ENCODE results near the gene DNAH6. TPM values are rescaled to one million over a fixed set of nuclear protein-coding genes. Genes with fewer than 3 reads are reported as not detected.
A peak's percentile ranks its signal among the peaks of the same experiment; 100 is the strongest.

DNAH6 gene
- total and polyA plus RNA-seq, 2 experiments from 2014 or later = 0.11 TPM; not detected in 1

DNA sequence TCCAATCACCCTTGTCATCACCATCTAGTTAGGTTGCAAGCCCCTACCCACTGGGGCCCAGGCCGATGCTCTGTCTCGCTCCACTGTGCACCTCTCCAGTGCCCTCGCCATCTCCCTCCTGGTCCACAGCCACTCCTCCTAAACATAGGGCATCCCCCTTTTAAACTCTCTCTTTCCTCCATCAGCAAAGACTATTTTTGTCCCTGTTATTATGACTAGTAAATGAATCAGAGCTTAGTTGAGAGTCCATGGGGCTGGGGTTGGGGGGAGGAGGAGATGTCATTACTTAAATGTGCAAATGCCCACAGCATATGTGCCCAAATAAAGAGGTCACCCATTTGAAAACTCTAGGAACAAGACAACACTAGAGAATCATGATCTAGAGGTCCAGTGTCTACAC, 197.1 kb downstream of the DNAH6 start:
- DNase-seq = peak; percentile 56
- Histone ChIP-seq H3K79me2 (ENCODE audit: insufficient read depth) (no peaks in the 10 kb centered on the region), H3K27me3 (replicated peaks; ENCODE audit: insufficient read depth) (no peaks in the 10 kb centered on the region), H3K36me3 (ENCODE audit: low read depth) (no peaks in the 10 kb centered on the region), H3F3A (ENCODE audit: insufficient read depth) (no peaks in the 10 kb centered on the region), H4K20me1 (ENCODE audit: insufficient read depth) (no peaks in the 10 kb centered on the region), H3K9me2 (ENCODE audit: insufficient read depth) (no peaks in the 10 kb centered on the region), H3K4me2 (ENCODE audit: unreplicated experiment) (no peak overlapping the region), H3K4me3 (no peak overlapping the region), H3K27ac (no peak overlapping the region), H2AFZ (no peak overlapping the region), H3K9me3 (ENCODE audit: low read depth) (no peaks in the 10 kb centered on the region), H3K9ac (no peak overlapping the region), H3K4me1 (ENCODE audit: insufficient read depth) (peaks cover 11% of the 10 kb centered on the region)
- TF ChIP-seq EZH2 (IDR thresholded peaks at IDR 0.05; ENCODE audit: insufficient read depth, poor library complexity, severe bottlenecking) = no peak
- TF ChIP-seq EZH2phosphoT487 (IDR thresholded peaks at IDR 0.05; ENCODE audit: insufficient read depth, low read depth) = no peak
- WGBS, 2 experiments (ENCODE audit: low coverage in 1 of 2, low lambda C conversion rate in 2 of 2, missing lambda C conversion rate in 2 of 2) = 84 to 89% methylated on average over 3 of the region's 3 CpGs
- in situ Hi-C loops (cut with MboI) = no loop called here

DNA sequence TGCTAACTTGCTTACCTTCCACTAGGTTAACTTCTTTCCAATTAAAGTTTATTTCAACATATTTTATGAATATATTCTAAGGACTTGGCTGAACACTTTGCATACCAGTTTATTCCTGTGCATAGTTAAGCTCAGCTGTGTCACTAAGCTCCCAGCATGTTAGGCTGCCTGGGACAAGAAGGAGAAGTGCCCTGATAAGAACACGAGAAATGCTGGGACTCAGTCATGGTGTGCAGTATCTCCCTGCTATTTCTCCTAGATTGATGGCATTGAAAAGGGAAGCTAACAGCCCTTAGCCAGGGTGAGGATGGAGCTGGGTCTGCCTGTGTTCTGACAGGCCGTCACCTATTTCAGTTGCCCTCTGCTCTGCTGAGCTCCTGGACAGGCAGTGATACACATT, 200.3 kb downstream of the DNAH6 start:
- Histone ChIP-seq H3K4me2 (ENCODE audit: unreplicated experiment) (no peak overlapping the region), H3K27me3 (replicated peaks; ENCODE audit: insufficient read depth) (no peaks in the 10 kb centered on the region), H3K4me3 (no peak overlapping the region), H3K9ac (no peak overlapping the region), H4K20me1 (ENCODE audit: insufficient read depth) (no peaks in the 10 kb centered on the region), H3F3A (ENCODE audit: insufficient read depth) (no peaks in the 10 kb centered on the region), H3K79me2 (ENCODE audit: insufficient read depth) (no peaks in the 10 kb centered on the region), H3K36me3 (ENCODE audit: low read depth) (no peaks in the 10 kb centered on the region), H3K9me2 (ENCODE audit: insufficient read depth) (no peaks in the 10 kb centered on the region), H3K4me1 (ENCODE audit: insufficient read depth) (peaks cover 11% of the 10 kb centered on the region), H3K9me3 (ENCODE audit: low read depth) (no peaks in the 10 kb centered on the region), H2AFZ (no peak overlapping the region), H3K27ac (no peak overlapping the region)
- WGBS, 2 experiments (ENCODE audit: low coverage in 1 of 2, low lambda C conversion rate in 2 of 2, missing lambda C conversion rate in 2 of 2) = 45 to 78% methylated on average over 2 of the region's 2 CpGs
- in situ Hi-C loops (cut with MboI) = no loop called here
- no peak for DNase-seq
- TF ChIP-seq EZH2 (IDR thresholded peaks at IDR 0.05; ENCODE audit: insufficient read depth, poor library complexity, severe bottlenecking) = no peak

DNA sequence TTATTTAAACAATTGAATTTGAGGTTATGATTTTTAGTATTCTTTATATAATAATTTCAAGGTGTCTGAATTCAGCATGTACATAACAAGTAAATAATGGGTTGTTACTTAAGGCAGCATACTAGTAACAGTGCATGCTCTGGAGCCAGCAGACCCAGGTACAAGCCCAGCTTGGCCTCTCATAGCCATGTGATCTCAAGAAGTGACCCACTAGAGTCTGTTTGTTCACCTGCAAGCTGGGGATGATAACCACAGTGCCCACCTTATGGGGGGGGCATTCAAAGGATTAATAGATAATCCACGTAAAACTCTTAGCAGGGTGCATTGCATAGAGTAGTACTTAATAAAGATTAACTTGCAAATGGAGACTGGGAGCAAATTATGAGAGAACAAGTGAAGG, 201.0 kb downstream of the DNAH6 start:
- Histone ChIP-seq H3K9me2 (ENCODE audit: insufficient read depth) (no peaks in the 10 kb centered on the region), H3F3A (ENCODE audit: insufficient read depth) (no peaks in the 10 kb centered on the region), H3K9me3 (ENCODE audit: low read depth) (no peaks in the 10 kb centered on the region), H3K27me3 (replicated peaks; ENCODE audit: insufficient read depth) (no peaks in the 10 kb centered on the region), H3K4me2 (ENCODE audit: unreplicated experiment) (no peak overlapping the region), H2AFZ (no peak overlapping the region), H3K36me3 (ENCODE audit: low read depth) (no peaks in the 10 kb centered on the region), H4K20me1 (ENCODE audit: insufficient read depth) (no peaks in the 10 kb centered on the region), H3K4me1 (ENCODE audit: insufficient read depth) (peaks cover 11% of the 10 kb centered on the region), H3K27ac (no peak overlapping the region), H3K9ac (no peak overlapping the region), H3K79me2 (ENCODE audit: insufficient read depth) (no peaks in the 10 kb centered on the region), H3K4me3 (no peak overlapping the region)
- no peak for TF ChIP-seq EZH2 (IDR thresholded peaks at IDR 0.05; ENCODE audit: insufficient read depth, poor library complexity, severe bottlenecking)
- no peak for TF ChIP-seq EZH2phosphoT487 (IDR thresholded peaks at IDR 0.05; ENCODE audit: insufficient read depth, low read depth)
- in situ Hi-C loops (cut with MboI) = no loop called here
- 35 to 64% methylated on average over 1 of the region's 1 CpG for WGBS, 2 experiments (ENCODE audit: low coverage in 1 of 2, low lambda C conversion rate in 2 of 2, missing lambda C conversion rate in 2 of 2)
- no peak for DNase-seq

DNA sequence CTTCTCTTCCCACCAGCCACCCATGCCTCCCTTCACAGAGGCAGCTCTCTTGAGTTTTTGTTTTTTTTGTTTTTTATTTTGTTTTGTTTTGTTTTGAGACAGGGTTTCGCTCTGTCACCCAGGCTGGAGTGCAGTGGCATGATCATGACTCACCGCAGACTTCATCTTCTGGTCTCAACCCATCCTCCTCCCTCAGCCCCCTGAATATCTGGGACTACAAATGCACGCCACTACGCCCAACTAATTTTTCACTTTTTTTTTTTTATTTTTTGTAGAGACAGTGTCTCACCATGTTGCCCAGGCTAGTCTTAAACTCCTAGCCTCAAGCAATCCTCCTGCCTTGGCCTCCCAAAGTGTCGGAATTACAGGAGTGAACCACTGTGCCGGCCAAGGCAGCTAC, 203.1 kb downstream of the DNAH6 start:
- no peak overlapping the region for H2AFZ ChIP-seq
- no peaks in the 10 kb centered on the region for H3F3A ChIP-seq (ENCODE audit: insufficient read depth)
- no peak overlapping the region for H3K4me2 ChIP-seq (ENCODE audit: unreplicated experiment)
- H3K9me3 ChIP-seq (ENCODE audit: low read depth) = no peaks in the 10 kb centered on the region
- no peaks in the 10 kb centered on the region for H3K36me3 ChIP-seq (ENCODE audit: low read depth)
- WGBS, 2 experiments (ENCODE audit: low coverage in 1 of 2, low lambda C conversion rate in 2 of 2, missing lambda C conversion rate in 2 of 2) = 92 to 95% methylated on average over 6 of the region's 6 CpGs
- no peak overlapping the region for H3K9ac ChIP-seq
- TF ChIP-seq EZH2 (IDR thresholded peaks at IDR 0.05; ENCODE audit: insufficient read depth, poor library complexity, severe bottlenecking) = no peak
- TF ChIP-seq EZH2phosphoT487 (IDR thresholded peaks at IDR 0.05; ENCODE audit: insufficient read depth, low read depth) = no peak
- no peaks in the 10 kb centered on the region for H3K4me1 ChIP-seq (ENCODE audit: insufficient read depth)
- no peaks in the 10 kb centered on the region for H3K79me2 ChIP-seq (ENCODE audit: insufficient read depth)
- in situ Hi-C loops (cut with MboI) = no loop called here
- H3K27ac ChIP-seq = no peak overlapping the region
- no peaks in the 10 kb centered on the region for H4K20me1 ChIP-seq (ENCODE audit: insufficient read depth)
- no peak overlapping the region for H3K4me3 ChIP-seq
- no peaks in the 10 kb centered on the region for H3K9me2 ChIP-seq (ENCODE audit: insufficient read depth)
- DNase-seq = no peak
- H3K27me3 ChIP-seq (replicated peaks; ENCODE audit: insufficient read depth) = no peaks in the 10 kb centered on the region

DNA sequence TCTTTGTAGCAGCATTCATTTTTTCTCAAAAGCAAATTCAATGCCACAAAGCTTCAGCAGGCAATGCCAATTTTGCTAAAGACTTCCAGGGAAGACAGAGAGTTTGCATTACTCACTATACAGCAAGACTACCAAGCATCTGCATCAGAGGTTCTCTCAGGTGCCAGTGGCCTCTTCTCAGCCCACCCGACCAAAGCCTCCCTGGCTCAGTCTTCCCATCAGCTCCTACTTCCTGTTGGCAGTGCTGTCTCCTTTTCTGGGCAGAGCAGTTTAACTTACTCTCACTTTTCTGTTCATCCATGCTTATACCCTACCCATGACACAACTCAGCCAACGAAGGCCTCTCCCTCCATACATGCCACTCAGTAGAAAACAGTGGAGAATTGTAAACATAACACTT, 207.5 kb downstream of the DNAH6 start:
- Histone ChIP-seq H3K27ac (no peak overlapping the region), H3K4me2 (ENCODE audit: unreplicated experiment) (no peak overlapping the region), H3K9me2 (ENCODE audit: insufficient read depth) (no peaks in the 10 kb centered on the region), H4K20me1 (ENCODE audit: insufficient read depth) (no peaks in the 10 kb centered on the region), H3K27me3 (replicated peaks; ENCODE audit: insufficient read depth) (no peaks in the 10 kb centered on the region; the same call in 1 of the 2 replicates), H3K4me3 (no peak overlapping the region), H3K9ac (no peak overlapping the region), H3K9me3 (ENCODE audit: low read depth) (no peaks in the 10 kb centered on the region), H3K4me1 (ENCODE audit: insufficient read depth) (no peaks in the 10 kb centered on the region), H2AFZ (no peak overlapping the region), H3K79me2 (ENCODE audit: insufficient read depth) (no peaks in the 10 kb centered on the region), H3F3A (ENCODE audit: insufficient read depth) (no peaks in the 10 kb centered on the region), H3K36me3 (ENCODE audit: low read depth) (no peaks in the 10 kb centered on the region)
- in situ Hi-C loops (cut with MboI) = no loop called here
- DNase-seq = no peak
- 46 to 47% methylated on average over 2 of the region's 2 CpGs for WGBS, 2 experiments (ENCODE audit: low coverage in 1 of 2, low lambda C conversion rate in 2 of 2, missing lambda C conversion rate in 2 of 2)
- no peak for TF ChIP-seq EZH2phosphoT487 (IDR thresholded peaks at IDR 0.05; ENCODE audit: insufficient read depth, low read depth)
- TF ChIP-seq EZH2 (IDR thresholded peaks at IDR 0.05; ENCODE audit: insufficient read depth, poor library complexity, severe bottlenecking) = no peak

All from GM23248 (cell line).